ENCODE results near the gene SZT2.
"Not testable (repeated sequence)": the region's sequence is repeated elsewhere in the genome, so short reads cannot be mapped to it uniquely, and the experiment has no call there.

Gene SZT2

DNA sequence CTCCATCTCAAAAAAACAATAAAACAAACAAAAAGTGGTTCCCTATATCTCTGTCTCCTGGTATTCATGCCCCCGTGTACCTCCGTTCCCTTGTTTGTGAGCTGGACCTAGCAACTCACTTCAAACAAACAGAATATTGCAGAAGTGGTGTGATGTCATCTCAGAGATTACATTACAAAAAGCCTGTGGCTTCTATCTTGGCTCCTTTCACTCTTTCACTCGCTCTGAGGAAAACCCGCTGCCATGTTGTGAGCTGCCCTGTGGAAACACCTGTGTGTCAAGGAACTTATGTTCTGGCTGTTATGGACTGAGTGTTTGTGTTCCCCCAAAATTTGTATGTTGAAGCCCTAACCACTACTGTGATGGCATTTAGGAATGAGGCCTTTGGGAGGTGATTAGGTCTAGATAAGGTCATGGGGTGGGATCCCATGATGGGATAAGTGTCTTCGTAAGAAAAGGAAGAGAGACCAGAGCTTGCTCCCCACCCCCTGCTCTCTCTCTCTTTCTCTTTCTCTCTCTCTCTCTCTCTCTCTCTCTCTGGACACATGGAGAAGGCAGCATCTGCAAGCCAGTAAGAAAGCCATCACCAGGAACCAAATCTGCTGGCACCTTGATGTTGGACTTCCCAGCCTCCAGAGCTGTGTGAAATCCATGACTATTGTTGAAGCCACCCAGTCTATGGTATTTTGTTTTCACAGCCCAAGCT is 71.4 kb downstream of the SZT2 start:
- DNase-seq, result no peak

DNA sequence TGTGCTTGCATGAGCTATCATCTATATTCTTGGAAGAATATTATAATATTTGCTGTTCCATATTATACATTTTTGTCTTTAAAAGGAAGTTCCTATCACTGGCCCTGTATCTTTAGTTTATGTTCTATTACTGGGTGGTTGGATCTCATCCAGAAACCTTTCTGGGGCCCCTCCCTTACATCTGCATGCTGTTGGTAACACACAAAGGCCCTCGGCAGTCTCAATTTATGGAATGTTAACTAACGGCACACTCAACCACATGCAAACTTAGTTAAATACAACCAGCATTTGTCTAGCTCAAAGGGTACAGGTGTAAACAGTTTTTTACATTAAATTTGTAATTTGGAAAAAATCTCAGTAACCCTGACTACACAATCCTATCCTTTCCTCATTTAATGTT is 73.8 kb downstream of the SZT2 start:
- DNase-seq, result no peak

DNA sequence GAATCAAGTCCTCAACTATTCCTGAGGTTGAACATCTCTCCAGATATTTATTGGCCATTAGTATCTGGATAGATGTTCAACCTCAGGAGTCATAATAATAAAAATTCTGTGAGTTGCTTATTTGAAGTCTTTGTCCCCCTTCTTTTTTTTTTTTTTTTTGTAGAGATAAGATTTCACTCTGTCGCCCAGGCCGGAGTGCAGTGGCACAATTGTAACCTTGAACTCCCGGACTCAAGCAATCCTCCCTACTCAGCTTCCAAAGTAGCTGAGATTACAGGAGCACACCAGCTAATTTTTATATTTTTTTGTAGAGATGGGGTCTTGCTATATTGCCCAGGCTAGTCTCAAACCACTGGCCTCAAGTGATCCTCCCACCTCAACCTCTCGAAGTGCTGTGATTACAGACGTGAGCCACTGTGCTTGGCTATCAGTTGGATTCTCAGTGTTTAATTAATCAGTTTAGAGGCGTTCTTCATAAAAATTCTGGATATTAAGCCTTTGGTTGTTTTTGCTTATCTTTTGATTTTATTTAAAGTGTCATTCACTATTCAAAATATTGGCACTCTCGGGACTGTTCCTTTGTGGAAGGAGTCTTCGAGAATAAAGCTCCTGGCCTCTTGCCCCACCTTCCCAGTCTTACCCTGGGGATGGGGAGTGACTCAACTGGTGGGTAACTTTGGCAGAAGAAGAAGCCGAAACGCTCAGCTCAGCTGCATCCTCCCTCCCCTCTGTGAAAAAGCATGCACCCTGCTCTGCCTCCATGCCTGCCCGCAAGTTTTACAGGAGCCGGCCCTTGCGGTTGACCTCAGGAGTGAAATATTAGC is 75.2 kb downstream of the SZT2 start:
- DNase-seq, result no peak

DNA sequence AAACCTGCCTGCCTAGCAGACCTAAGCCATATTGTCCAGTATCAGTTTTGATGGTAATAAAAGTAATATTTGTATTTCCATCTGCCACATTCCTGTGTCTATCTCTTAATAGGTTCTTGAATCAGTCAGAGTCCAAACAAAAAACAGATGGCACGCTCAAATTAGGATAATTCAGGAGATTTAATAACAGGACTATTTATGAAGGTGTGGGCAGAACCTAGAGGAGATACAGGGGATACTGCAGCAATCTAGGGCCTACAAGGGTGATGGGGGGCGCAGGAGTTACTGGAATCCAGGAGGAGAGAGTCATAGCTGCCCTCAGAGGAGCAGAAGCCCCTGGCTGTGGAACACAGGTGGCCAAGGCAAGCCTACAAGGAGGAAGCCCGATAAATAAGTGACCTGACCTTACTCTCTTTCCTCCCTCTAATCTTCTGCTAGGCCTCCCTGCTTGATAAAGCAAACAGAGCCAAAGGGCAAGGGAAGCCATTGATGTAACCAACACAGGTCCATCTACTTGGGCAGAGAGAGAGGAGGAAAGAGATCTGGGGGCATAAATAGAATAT is 75.9 kb downstream of the SZT2 start:
- no peak for DNase-seq

DNA sequence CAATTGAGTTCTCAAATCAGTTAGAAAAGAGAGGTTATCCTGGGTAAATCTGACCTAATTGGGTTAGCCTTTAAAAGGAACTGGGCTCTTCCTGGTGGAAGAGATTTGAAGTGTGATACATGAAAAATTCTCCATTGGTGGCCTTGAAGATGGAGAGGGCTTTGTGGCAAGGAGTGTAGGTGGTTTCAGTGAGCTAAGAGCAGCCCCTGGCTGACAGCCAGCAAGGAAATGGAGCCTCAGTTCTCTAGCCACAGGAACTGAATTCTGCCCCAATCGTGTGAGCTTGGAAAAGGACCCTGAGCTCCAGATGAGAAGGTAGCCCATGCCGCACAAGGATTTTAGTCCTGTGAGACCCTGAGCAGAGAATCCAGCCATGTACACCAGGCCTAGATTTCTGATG is 76.7 kb downstream of the SZT2 start:
- no peak for DNase-seq

DNA sequence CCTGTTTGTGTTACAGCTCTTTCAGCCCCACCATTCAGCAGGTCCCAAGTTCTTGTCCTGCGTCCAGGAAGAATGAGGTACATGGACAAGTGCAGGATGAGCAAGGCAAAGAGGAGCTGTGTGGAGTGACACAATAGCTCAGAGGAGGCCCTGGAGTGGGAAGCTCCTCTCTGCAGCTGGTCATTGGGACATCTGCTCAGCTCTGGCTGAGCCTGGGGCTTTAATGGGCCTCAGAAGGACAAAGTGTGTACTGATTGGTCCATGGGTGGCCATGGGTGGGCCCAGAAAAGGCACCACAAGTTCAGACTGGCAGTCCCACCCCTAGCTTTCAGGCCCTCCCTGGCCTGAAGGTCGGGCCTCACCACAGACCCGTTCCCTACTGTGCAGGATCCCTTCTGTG is 78.7 kb downstream of the SZT2 start:
- DNase-seq, result no peak

DNA sequence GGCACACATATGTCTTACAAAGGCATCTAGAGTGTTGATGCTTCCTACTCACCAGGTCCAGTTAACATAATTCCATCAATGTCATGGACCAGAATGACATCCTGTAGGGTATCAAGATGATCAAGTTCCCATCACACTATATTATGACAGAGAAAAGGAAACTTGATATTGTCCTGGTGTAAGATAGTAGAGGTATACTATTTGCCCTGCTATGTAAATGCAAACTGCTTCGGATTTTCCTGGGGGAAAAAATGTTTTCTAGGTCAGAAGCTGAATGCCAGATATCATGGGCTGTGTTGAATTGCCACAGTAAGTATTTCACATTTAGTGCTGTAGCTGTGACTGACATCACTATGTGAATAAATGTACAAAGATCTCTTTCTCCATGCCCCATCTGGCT is 80.2 kb downstream of the SZT2 start:
- DNase-seq, result no peak

DNA sequence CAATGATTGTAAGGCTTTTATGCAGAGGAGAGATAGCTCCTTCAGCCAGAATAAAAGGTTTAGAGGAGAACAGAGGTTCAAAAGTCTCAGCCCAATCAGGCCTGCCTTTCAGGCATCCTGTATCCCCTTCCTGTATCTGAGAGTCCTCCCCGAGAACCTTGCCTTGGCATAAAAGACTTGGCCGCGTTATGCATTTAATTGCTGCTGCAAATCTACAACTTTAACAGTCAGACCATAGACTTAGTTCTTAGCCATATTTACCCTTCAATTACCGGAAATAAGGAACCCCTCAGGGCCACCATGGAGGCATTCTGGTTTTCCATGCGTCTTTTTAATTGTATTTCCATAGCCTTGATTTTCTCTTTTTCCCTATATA is 82.4 kb downstream of the SZT2 start:
- DNase-seq, result no peak

DNA sequence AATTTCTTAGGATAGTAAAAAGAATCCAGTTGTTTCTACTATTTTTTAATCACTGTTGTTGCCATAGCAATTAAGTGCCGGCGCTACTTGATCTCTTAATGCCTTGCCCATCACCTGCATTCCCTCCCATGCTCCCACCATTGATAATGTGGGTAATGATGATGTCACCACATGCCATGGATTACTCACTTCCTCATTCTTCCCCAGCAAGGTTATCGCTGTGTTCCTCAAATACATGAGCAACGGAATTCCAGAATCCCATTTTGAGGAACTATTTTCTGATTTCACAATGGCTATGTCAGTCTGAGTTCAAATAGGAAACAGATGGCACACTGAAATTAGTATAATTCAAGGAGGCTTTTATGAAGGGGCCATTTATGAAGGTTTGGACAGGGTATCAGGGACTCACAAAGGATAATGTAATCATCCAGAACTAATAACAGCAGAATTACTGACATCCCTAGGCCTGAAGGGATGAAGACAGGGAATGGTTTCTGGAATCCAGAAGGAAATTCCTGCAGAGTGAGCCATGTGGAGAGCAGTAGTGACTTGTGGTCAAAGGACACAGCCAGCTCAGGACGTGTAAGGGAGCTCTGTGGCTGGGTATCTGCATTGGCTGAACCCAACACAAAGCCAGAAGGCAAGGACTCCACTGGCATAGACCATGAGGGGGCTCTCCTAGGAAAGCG is 82.9 kb downstream of the SZT2 start:
- DNase-seq, result not testable (repeated sequence)

DNA sequence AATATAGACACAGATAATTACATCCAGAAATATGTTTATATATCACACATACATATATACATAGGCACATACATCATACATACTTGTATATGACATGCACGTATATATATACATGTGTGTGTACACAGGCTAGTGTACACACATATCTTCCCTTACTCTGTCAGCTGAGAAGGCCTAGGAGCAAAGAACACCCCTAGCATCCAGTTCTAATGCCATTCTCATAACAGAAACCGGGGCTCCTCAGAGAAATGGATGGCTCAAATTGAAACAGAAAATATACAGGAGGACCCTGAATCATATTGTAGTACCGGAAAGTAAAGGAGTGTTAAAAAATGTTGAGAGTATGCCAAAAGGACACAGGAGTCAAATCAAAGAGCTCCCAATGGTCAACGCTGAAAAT is 83.8 kb downstream of the SZT2 start:
- DNase-seq, result no peak

DNA sequence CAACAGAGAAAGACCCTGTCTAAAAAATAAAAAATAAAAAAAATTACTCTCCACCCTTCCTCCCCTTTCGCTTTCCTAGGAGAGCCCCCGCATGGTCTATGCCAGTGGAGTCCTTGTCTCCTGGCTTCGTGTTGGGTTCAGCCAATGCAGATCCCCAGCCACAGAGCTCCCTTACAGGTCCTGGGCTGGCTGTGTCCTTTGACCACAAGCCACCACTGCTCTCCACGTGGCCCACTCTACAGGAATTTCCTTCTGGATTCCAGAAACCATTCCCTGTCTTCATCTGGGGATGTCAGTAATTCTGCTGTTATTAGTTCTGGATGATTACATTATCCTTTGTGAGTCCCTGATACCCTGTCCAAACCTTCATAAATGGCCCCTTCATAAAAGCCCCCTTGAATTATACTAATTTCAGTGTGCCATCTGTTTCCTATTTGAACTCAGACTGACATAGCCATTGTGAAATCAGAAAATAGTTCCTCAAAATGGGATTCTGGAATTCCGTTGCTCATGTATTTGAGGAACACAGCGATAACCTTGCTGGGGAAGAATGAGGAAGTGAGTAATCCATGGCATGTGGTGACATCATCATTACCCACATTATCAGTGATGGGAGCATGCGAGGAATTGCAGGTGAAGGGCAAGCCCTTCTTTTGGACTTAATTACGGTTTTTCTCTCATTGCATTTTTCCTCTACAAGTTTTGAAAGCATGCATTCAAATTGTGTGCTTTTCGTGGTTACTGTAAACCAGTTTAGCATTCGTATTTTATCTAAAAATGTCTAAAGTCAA is 86.1 kb downstream of the SZT2 start:
- DNase-seq, result not testable (repeated sequence)

DNA sequence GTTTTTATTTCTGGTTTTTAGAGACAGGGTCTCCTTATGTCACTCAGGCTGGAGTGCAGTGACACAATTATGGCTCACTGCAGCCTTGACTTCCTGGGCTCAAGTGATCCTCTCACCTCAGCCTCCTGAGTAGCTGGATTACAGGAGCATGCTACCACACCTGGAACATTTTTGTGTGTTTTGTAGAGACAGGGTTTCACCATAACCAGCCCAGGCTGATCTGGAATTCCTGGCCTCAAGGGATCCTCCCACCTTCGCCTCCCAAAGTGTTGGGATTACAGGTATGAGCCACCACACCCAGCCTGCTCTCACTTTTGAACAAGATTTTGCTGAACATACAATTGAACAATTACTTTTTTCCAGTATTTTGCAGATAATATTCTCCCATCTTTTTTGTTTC is 88.0 kb downstream of the SZT2 start:
- DNase-seq, result no peak

DNA sequence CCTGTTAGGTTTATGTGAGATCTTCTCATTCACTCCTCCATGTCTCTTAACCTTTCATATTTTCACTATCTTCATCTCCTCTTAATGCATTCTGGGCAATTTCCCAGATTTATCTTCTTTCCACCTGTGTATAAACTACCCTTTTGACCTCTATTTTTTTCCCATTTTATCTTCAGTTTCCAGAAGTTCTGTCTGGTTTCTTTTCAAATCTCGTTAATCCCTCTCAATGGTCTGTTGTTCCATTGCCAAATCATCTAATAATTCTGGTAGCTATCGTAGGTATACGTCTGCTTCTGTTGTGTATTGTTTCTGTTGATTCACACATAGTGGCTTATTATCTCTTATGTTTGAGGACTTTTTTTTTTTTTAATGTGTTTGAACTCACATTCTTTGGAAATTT is 89.7 kb downstream of the SZT2 start:
- no peak for DNase-seq

DNA sequence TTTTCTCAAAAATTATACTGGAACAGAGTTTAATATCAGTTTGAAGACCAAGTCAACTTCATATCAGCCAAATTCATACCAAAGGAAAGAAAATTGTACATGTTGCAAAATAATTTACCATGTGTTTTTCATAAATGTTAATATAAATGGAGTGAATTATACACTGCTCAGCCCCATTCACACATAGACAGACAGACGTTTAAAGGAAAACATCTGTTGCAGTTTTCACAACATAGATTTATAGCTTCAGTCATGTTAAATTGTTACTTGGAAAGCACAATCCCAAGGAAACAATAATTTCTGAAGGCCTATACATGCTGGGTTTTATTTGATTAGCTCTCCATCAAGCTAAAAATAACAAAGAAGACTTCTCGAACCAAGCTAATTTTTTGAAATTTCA is 91.8 kb downstream of the SZT2 start:
- no peak for DNase-seq

DNA sequence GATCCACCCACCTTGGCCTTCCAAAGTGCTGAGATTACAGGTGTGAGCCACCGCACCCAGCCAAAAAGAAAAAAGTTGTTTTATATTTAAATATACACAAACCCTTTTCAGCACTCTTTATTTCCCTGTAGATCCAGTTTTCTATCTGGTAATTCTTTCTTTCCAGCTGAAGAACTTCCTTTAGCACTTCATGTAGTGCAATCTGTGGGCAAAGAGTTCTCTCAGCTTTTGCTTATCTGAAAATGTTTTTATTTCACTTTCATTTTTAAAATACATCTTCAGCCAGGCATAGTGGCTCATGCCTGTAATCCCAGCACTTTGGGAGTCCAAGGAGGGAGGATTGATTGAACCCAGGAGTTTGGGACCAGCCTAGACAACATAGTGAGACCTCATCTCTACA is 92.5 kb downstream of the SZT2 start:
- no peak for DNase-seq

DNA sequence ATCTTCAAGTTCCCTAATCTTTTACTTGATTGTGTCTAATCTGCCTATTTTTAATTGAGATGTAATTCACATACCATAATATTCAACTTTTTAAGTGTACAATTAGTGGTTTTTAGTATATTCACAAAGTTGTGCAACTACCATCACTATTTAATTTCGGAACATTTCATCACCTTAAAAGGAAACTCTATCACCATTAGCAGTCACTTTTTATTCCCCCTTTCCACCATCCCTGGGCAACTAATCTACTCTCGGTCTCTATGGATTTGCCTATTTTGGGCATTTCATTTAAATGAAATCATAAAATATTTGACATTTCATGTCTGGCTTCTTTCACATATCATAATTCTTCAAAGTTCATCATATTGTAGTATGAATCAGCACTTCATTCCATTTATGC is 94.7 kb downstream of the SZT2 start:
- DNase-seq, result no peak

DNA sequence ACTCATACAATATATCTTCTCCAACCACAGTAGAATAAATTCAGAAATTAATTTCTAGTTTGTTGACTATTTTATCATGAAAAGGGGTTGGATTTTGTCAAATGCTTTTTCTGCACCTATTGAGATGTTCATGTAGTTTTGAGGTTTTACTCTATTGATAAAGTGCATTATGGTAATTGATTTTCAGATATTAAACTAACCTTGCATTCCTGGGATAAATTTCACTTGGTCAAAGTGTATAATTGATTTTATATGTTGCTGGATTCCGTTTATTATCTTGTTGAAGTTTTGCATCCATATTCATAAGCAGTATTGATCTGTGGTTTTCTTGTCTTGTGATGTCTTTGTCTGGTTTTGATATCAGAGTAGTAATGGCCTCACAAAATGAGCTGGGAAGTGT is 98.5 kb downstream of the SZT2 start:
- DNase-seq, result no peak

DNA sequence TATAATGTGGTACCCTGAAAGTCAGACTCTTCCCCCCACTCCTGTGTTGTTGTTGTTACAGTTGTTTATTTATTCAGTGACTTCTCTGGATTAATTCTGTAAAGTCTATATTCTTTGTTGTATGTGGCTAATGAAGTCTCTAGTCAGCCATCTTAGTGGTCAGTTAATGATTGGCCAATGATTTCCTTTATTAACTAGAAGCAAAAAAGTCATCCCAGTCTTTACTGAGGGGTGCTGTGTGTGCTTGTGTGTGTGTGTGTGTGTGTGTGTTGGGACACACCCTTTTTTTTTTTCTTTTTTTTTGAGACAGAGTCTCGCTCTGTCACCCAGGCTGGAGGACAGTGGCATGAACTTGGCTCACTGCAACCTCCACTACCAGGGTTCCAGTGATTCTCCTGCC is 101.4 kb downstream of the SZT2 start:
- DNase-seq, result no peak

DNA sequence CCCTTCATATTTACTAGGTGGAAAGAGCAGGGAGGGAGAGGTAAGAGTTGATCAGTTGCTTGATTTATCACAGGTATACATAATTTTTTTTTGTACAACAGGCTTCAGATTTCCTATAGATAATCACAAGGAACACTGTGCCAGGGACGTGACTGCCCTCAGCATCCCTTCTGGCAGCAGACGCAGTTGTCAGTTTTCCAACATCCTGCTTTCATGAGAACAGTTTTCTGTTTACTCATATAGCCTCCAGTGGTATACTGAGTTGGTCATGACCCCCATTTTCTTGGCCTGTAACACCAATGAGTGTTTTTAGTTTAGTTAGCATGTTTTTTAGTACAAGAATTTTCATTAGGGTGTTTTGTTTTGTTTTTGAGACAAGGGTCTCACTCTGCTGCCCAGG is 103.1 kb downstream of the SZT2 start:
- DNase-seq, result no peak

DNA sequence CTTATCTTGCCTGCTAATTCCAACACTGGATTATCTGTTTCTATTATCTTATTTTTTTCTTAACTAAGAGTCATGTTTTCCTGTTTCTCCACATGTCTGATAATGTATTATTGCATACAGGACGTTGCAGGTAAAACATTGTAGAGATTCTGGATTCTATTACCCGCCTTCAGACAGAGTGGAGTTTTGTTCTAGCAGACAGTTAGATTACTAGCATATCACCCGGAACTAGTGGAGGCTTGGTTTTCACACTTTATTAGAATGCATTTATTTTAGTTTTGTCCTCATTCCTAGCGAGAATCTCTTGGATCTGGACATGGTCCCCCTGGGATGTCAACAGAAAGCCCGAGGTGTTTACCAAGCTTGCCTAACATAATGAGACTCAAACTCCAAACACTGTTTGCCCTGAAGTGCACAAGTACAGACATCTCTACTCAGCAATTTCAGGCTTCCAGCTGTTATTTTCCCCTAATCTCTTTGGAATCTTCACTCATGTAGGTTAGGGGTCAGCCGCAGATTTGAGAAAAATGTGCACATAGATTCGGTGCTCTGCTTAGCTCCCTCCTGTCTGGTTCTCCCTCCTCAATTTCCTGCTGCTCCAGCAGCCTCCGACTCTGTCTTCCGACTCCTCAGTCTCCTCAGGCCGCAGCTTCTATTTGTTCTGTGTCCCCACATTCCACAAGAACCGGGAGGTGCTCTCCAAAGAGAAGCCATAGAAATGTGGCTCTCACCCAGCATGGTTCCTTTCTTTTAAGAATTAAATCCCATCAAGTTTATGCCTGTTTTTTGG is 104.2 kb downstream of the SZT2 start:
- DNase-seq, result no peak

DNA sequence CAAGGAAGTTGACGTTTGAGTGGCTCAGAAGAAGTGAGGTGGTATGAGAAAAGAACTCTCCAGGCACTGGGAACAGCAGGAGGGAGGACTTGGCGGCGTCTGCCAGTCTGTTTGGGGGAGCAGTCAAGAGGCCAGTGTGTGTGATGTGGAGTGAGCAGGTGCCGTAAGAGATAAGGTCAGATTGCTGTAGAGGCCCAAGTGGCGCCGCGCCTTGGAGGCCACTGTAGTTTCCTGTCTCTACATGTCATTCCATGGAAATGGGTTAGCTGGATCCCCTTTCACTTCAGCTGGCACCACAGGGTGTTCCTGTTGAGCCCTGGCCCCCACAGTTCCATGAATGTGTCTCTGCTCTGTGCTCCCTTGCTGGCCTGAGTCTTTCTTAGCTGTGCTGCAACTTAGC is 105.5 kb downstream of the SZT2 start:
- DNase-seq, result no peak

DNA sequence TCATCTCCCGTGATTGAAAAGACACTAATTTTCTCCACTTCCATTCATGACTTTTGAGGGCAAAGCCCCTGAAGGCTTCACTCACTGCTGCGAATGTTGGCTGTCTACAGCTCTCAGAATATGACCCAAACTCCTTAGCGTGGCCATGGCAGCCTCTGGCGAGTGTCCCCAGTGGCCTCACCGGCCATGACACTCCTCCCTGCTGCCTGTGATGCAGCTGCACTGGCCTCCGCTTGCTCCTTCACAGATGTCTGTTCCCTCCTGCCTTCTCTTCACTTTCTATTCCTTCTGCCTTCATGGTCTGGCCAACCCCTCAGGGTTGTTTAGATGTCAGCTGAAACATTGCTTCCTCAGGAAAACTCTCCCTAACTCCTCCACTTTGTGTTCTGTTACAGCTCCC is 110.2 kb downstream of the SZT2 start:
- no peak for DNase-seq

Measured in midbrain (tissue), 1 donor.